IPS DF 4.7 (cell line): ENCODE data around the gene EFCAB13.
A peak's percentile ranks its signal among the peaks of the same experiment; 100 is the strongest.

Experiments
- DNase-seq: peaks from one replicate; pipeline ENCODE4 v3.0.0-alpha.2; 2013; ENCODE audit warnings: low spot score; ENCODE audit errors: extremely low read depth

The EFCAB13 gene, protein sequence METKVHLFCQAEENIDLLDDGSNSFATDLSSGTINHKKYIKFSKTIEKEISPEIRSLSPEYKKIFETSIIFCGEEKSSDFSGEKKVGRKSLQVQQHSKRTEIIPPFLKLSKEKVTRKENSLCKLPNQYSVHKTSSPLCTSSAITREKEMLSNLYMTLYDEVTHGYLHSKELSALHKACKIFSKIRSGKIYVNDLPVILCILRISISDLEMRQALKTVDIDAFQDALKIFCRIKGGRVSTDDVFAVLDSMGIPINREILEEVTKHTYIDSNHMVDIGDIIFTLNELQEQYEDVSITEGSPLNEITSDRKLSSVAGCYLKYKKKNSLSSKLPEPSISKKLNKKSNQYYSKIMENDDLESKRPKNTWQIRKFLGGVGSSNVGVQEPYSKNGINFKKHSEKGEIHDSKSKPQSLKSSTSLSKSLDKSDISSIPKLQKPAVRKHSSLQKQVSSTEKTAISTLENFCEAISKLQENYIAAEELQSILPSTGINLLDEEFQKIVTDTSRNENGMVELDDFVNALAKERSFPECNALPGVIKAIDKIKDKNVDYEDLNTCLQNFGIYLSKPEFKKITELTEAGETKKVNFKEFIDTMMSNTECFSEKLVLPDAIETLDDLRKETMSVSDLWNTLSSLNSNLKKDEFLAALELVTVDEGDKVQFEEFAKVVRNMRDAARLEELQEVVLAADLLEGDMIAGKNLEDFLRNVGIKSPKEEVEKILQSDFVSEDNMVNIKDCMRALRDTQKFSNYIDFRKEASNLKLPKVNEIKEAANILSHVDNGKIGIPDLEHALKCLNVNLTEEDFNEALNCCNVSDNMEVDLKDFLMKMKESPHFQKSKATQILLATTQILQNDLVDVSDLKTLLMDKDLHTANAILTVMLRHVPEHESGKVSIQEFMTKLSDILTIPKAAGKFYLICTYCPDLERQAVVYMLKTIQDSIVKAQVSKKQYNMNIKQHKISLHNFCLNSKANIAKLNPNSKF

GRCh38 chr17:47323382-47324223 is at the start of gene EFCAB13:
TSS of gene EFCAB13 (plus strand) at chr17:47323955. CDS start at chr17:47328354, 4,399 bp downstream.
- DNase-seq: peak; percentile 46

GRCh38 chr17:47274319-47275069 is 49.3 kb upstream of the EFCAB13 start:
- no peak for DNase-seq

DNA sequence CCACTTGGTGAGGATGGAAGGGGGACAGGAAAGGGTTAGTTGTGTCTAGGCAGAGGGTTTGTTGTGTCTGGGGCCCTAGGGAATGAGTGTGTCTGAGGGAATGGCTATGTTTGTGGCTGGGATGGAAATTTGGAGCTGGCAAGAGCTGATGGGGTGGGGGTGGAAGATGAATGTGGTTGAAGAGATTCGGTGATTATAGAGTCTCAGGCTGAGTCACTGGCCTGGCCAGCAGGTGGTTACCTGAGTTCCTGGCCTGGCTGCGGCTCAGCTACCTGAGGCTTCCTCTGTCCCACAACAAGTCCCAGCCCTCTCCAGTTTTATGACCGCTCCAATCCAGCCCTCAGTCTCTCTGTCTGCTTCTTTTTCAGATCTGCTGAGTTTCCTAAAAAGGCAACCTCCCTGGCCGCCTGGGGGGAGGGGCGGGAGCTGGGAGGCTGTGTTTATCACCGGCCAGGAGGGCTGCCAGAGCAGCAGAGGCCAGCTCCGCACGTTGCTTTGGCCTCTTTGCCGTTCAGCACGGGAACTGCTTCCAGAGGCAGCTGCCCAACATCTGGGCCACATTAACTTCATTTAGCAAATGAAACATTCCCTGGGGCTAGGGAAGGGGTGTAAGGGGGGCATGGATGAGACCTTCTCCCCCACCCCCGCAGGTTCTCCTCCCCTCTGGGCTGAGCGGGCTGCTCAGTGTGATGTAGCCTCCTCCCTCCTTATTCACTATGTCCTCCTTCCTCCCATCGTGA is 48.3 kb upstream of the EFCAB13 start:
- DNase-seq: no peak

- DNase-seq: no peak
These were observed 47.3 kb upstream of the EFCAB13 start for GRCh38 chr17:47276444-47276843.

DNA sequence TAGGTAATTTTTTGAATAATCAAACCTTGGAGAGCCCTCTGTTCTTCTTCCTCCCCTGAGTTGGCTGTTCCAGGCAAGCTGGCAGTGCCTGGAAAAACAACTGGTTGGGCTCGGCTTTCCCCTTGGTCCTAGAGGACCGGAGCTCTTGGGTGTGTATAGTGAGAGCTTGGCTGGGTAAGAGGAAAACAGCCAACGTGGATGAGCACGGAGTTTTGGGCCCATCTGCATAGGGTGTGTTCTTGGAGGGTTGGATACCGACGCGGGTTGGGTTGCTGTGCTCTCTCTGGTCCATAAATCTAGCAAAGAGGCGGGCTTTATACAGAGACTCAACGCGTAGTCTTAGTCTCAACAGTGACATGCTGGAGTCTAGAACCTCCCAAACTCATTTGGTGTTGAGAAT is 46.9 kb upstream of the EFCAB13 start:
- no peak for DNase-seq

- no peak for DNase-seq
These were observed 45.8 kb upstream of the EFCAB13 start for GRCh38 chr17:47277921-47278320.

GRCh38 chr17:47278561-47278960 is 45.2 kb upstream of the EFCAB13 start:
- no peak for DNase-seq

DNA sequence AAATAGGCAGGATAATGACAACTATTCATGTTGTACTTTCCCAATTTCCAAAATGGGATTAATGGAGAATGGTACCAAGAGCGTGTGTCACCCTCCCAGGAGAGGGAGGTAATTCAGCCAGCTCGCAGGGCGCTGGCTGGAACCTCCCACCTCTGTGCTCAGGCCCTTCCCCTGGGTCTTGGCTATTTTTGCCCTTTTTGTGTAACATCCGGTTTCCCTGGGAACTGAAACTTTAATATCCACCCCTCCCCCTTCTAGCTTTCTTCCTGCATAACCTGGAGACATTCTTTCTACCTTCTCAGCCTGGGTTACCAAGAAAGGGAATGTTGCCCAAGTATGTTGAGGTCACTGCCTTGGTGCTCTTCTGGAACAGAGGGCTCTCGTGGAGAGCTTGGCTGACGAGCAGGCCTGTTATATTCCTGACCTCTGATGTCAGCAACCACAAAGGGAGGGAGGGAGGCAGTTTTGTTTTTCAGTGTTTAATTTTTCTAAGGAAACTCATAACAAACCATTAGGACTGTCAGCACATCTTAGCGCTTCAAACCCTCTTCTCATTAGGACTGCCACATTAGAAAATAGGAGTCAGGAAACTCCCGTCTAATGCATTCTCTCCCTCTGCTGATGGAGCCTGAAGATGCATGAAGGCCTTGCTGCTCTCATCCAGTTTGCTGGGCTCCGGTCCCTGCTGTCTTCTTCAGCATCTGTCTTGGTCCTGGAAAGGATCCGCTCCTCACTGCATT is 44.5 kb upstream of the EFCAB13 start:
- no peak for DNase-seq

DNA sequence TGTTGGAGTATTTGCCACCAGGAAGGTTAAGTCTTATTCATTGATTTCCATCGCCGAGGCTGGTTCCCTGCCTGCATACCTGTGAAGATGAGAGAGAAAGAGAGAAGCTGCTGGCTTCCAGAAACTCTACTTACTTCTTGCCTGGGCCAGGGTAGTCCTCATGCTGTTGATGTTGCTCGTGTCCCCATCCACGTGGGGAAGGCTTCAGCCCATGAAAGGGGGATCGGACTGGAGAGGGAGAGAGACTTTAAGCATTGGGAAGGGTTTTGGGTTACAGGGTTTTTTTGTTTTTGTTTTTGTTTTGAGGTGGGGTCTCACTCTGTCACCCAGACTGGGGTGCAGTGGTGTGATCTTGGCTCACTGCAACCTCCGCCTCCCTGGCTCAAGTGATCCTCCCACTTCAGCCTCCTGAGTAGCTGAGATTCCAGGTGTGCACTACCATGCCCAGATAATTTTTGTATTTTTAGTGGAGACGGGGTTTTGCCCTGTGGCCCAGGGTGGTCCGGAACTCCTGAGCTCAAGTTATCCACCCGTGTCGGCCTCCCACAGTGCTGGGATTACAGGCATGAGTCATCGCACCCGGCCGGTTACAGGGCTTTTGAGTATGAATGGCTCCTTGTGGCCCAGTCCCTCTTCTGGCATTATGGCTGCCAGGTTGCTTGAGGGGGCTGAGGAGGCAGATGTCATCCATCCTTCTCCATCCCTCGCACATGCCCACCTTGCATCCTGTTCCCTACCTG is 43.5 kb upstream of the EFCAB13 start:
- no peak for DNase-seq

DNA sequence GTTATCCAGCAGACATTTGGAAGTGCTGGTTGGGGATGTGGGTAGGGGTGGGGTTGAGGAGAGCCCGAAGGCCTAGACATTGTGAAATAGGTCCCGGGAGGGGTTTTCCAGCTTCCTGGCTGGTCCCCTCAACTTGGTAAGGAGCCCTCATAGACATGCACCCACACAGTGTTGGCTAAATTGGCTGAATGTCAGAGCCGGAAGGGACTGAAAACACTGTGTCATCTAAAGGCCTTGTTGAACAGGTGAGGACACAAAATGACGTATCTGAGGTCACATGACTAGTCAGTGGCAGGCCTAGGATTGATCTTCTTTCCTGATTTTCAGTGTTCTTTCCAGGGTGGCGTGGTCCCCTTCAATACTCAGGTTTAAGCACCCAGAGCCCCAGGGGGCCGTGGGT is 42.5 kb upstream of the EFCAB13 start:
- no peak for DNase-seq

- DNase-seq: no peak
These were observed 38.8 kb upstream of the EFCAB13 start for GRCh38 chr17:47285003-47285402.

GRCh38 chr17:47286198-47286914 is 37.4 kb upstream of the EFCAB13 start:
- no peak for DNase-seq

GRCh38 chr17:47287068-47287467 is 36.7 kb upstream of the EFCAB13 start:
- DNase-seq: no peak

DNA sequence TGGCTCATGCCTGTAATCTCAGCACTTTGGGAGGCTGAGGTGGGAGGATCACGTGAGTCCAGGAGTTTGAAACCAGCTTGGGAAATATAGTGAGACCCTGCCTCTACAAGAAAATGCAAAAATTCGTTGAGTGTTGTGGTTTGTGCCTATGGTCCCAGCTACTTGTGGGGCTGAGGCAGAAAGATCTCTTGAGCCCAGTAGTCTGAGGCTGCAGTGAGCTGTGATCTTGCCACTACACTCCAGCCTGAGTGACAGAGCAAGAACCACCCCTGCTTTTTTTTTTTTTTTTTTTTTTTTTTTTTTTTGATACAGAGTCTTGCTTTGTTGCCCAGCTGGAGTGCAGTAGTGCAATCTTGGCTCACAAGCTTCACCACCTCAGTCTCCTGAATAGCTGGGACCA is 36.1 kb upstream of the EFCAB13 start:
- DNase-seq: no peak

DNA sequence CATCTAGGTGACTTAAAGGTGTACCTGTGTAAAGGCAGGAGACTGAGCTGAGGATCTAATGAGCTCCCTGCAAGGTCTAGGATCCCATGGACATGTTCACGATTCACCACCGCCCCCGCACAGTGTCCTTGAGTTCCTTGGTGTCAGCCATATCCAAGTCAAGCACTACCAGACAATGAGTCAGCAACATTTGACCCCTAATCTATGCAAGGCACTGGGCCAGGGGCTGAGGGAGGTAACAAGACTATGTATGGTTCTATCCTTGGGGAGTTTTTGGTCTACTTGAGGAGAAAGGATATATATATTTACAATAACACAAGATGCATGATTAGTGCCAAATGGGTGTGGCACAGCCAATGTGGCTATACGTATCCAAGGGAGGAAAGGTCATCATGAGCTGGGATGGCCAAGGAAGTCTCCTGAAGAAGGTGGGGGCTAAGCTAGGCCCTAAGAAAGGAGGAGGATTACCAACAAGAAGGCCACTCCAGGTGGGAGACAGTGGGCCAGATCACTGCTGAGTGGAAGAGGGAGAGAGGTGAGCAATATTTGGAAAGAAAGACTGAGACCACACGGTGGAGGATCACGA is 35.1 kb upstream of the EFCAB13 start:
- DNase-seq: no peak

GRCh38 chr17:47289302-47289701 is 34.5 kb upstream of the EFCAB13 start:
- DNase-seq: no peak

- DNase-seq: no peak
These were observed 32.9 kb upstream of the EFCAB13 start for GRCh38 chr17:47290870-47291241.
